HepG2 (cell line): ENCODE results near the gene CACNA1D. TPM values are rescaled to one million over a fixed set of nuclear protein-coding genes. Genes with fewer than 3 reads are reported as not detected.
A peak's percentile ranks its signal among the peaks of the same experiment; 100 is the strongest.

ENCODE experiments used
- ATAC-seq: fragments of 200-7000 bp; cut with Tn5 transposase; 3 replicates; pipeline ENCODE4 v1.9.1; 2020; ENCODE audit warnings: mild to moderate bottlenecking, moderate library complexity
- BruUV-seq: library from RNA; stranded (reverse); fragments of 400-500 nt; replicated peaks from 2 replicates; lab custom pipeline; 2021; lab: Mats Ljungman, UMichigan
- CTCF ChIA-PET: fragments of 300-600 bp; formaldehyde crosslinking; extraction: SDS; loops from one replicate; lab custom pipeline; 2021; ENCODE audit warnings: low total read pairs, inconsistent platforms, low intra/inter-chr PET ratio; lab: Yijun Ruan, JAX
- POLR2A ChIA-PET: fragments of 350-600 bp; sonication (Branson Sonifier 250); formaldehyde crosslinking; loops from one replicate; lab custom pipeline; 2020; ENCODE audit warnings: antibody characterized with exemption, inconsistent platforms; lab: Yijun Ruan, JAX
- DNase-seq: peaks from one replicate; pipeline ENCODE4 v3.0.0-alpha.2; 2015; ENCODE audit warnings: low spot score
- FAIRE-seq: peaks from 3 replicates; lab custom pipeline; 2011; peaks lifted over from hg19 to GRCh38; lab: Jason Lieb, UNC
- H2AFZ ChIP-seq: one replicate; pipeline ENCODE4 v1.6.1; 2011; ENCODE audit warnings: low read length, inconsistent platforms
- H3K27ac ChIP-seq: fragments of 300-600 bp; 3 replicates; pipeline ENCODE4 v1.8.0; 2011; ENCODE audit warnings: mixed run types, mild to moderate bottlenecking, mixed read lengths, low read length, inconsistent platforms; ENCODE audit not compliant: insufficient read depth; ENCODE audit errors: extremely low read length
- H3K27me3 ChIP-seq, 2 experiments: fragments of 200-600 bp in 1 of 2; 2 replicates in 1 of 2; 3 replicates in 1 of 2; pipeline versions ENCODE4 v1.6.0 to v1.8.0; 2011; ENCODE audit warnings: low read length in 2 of 2, mild to moderate bottlenecking in 2 of 2, moderate library complexity in 2 of 2, inconsistent platforms in 1 of 2; ENCODE audit not compliant: insufficient read depth in 2 of 2, control insufficient read depth in 1 of 2
- H3K36me3 ChIP-seq, 2 experiments: fragments of 200-600 bp in 1 of 2; replicated peaks in 1 of 2; 2 replicates in 1 of 2; 3 replicates in 1 of 2; pipeline versions ENCODE4 v1.5.1 to v1.8.0; 2011; ENCODE audit warnings: low read length in 2 of 2, inconsistent platforms in 1 of 2; ENCODE audit not compliant: insufficient read depth in 2 of 2, control insufficient read depth in 1 of 2
- H3K4me1 ChIP-seq: 2 replicates; pipeline ENCODE4 v1.5.1; 2012; ENCODE audit warnings: low read length, inconsistent platforms; ENCODE audit not compliant: insufficient read depth
- H3K4me2 ChIP-seq: 2 replicates; pipeline ENCODE4 v1.6.0; 2011; ENCODE audit warnings: low read depth, low read length, inconsistent platforms
- H3K4me3 ChIP-seq, 3 experiments: fragments of 200-600 bp in 1 of 3; sonication (generic), shearing (Covaris generic) in 1 of 3; replicated peaks in 1 of 3; 2 replicates each; pipeline ENCODE4 v1.5.1; 2011 to 2016; ENCODE audit warnings: low read length in 3 of 3, inconsistent platforms in 2 of 3, low read depth in 2 of 3, mild to moderate bottlenecking in 2 of 3, control low read depth in 1 of 3, mixed read lengths in 1 of 3; ENCODE audit not compliant: insufficient read depth in 1 of 3
- H3K79me2 ChIP-seq: one replicate; pipeline ENCODE4 v1.6.1; 2011; ENCODE audit warnings: low read length, inconsistent platforms; ENCODE audit not compliant: insufficient read depth
- H3K9ac ChIP-seq: 2 replicates; pipeline ENCODE4 v1.6.0; 2011; ENCODE audit warnings: mild to moderate bottlenecking, low read depth, low read length, inconsistent platforms; ENCODE audit not compliant: insufficient read depth
- H3K9me3 ChIP-seq: 2 replicates; pipeline ENCODE4 v1.5.1; 2012; ENCODE audit warnings: mild to moderate bottlenecking, low read length
- H4K20me1 ChIP-seq: 2 replicates; pipeline ENCODE4 v1.6.0; 2011; ENCODE audit warnings: inconsistent platforms, mild to moderate bottlenecking, low read length, moderate library complexity; ENCODE audit not compliant: insufficient read depth
- CREM ChIP-seq, 2 experiments: sonication (generic) in 1 of 2; formaldehyde crosslinking in 1 of 2; IDR thresholded peaks; 2 replicates each; pipeline versions ENCODE4 v1.4.0 to v1.6.1; 2016 to 2020; ENCODE audit warnings: antibody characterized with exemption in 1 of 2, mild to moderate bottlenecking in 1 of 2, missing genetic modification reagents in 1 of 2
- REST ChIP-seq, 2 experiments: IDR thresholded peaks; 2 replicates each; pipeline ENCODE4 v1.6.1; 2011 to 2012; ENCODE audit warnings: low read length in 2 of 2, borderline replicate concordance in 1 of 2, low read depth in 1 of 2, mild to moderate bottlenecking in 1 of 2, moderate library complexity in 1 of 2
- ZGPAT ChIP-seq: IDR thresholded peaks from 2 replicates; pipeline ENCODE4 v1.6.1; 2016; ENCODE audit warnings: mild to moderate bottlenecking
- WGBS: methylation state at CpG from one replicate; pipeline ENCODE4 v1.1.6; 2017; ENCODE audit warnings: low lambda C conversion rate; 5-methylcytosine and 5-hydroxymethylcytosine counted together
- in situ Hi-C: cut with HindIII; loops from 2 replicates; pipeline ENCODE4 v1.10.0; 2017; ENCODE audit warnings: low pct_unique_long_range_greater_than_20kb; ENCODE audit not compliant: extremely low pct_ligation_motif_present
- intact Hi-C: fragments of 100-400 bp; cut with micrococcal nuclease; formaldehyde crosslinking; loops from one replicate; pipeline ENCODE4 v1.10.0; 2022; ENCODE audit not compliant: unreplicated experiment
- polyA plus RNA-seq, 8 experiments: library from polyadenylated mRNA; depleted of rRNA in 3 of 8; stranded (reverse) in 7 of 8; unstranded in 1 of 8; fragments of >200 nt; fragmentation: Illumina TruSeq in 4 of 8; extraction: Trizol in 4 of 8; gene quantifications; 2 replicates each; pipeline versions ENCODE4 v1.2.1 to v1.2.3, GENCODE V29; 2011 to 2016; ENCODE audit warnings: low read depth in 4 of 8, missing spikeins in 1 of 8, mixed read lengths in 1 of 8; ENCODE audit not compliant: insufficient read depth in 1 of 8
- total RNA-seq, 5 experiments: library from RNA; depleted of rRNA; stranded (reverse); fragments of >200 nt; fragmentation: Illumina TruSeq; extraction: Trizol; gene quantifications; 2 replicates each; pipeline ENCODE4 v1.2.3, GENCODE V29; 2016; ENCODE audit warnings: low read depth in 1 of 5

CACNA1D gene
- total and polyA plus RNA-seq, 2 of the 13 experiments (the other 11 are each of a cell fraction or from before 2014, with no cell fraction given), result 0.26 to 0.38 TPM

GRCh38 chr3:53671192-53671960 lies 177.0 kb downstream of the CACNA1D start:
- Histone ChIP-seq H3K9ac (no peak overlapping the region), H3K4me1 (no peaks in the 10 kb centered on the region), H3K27me3 (no peaks in the 10 kb centered on the region), H3K27ac (no peak overlapping the region), H3K79me2 (no peaks in the 10 kb centered on the region), H2AFZ (no peak overlapping the region), H3K36me3 (no peaks in the 10 kb centered on the region), H3K4me3 (no peak overlapping the region), H3K9me3 (no peaks in the 10 kb centered on the region), H3K4me2 (no peak overlapping the region), H4K20me1 (no peaks in the 10 kb centered on the region)
- DNase-seq, result no peak
- TF ChIP-seq CREM (IDR thresholded peaks at IDR 0.05) (no peak), CREM (CRISPR knock-in tag; IDR thresholded peaks at IDR 0.05) (no peak), REST (IDR thresholded peaks at IDR 0.05; ENCODE audit: borderline replicate concordance in 1 of 2, low read depth in 1 of 2, low read length in 2 of 2) (peak in 1 of 2 experiments; percentile 57; a peak in 3 of 4 replicates), ZGPAT (CRISPR knock-in tag) (no peak)
- 49% methylated on average over 4 of the region's 5 CpGs for WGBS
- no TSS peak for BruUV-seq
- in situ Hi-C loops (no loop called here), intact Hi-C loops (no loop called here)
- CTCF ChIA-PET, result no interaction called here
- FAIRE-seq, result no peak
- POLR2A ChIA-PET, result no interaction called here
- no peak for ATAC-seq
